Panc1 (cell line): ENCODE data around the gene AIRE.

Source experiments
- POLR2AphosphoS5 ChIP-seq: IDR thresholded peaks from 2 replicates; pipeline ENCODE4 v1.6.1; 2012; ENCODE audit warnings: mild to moderate bottlenecking, low read depth, low read length, moderate library complexity
- SIN3A ChIP-seq: IDR thresholded peaks from 2 replicates; pipeline ENCODE4 v1.6.1; 2012; ENCODE audit warnings: low read depth, mild to moderate bottlenecking, low read length, moderate library complexity, borderline replicate concordance; ENCODE audit not compliant: insufficient read depth
- TCF7L2 ChIP-seq: IDR thresholded peaks from 2 replicates; pipeline ENCODE4 v1.6.1; 2011; ENCODE audit warnings: mild to moderate bottlenecking, low read depth, low read length, inconsistent platforms
- TF ChIP-seq, protein P1 (sequence below), 2 experiments: IDR thresholded peaks; 2 replicates each; pipeline ENCODE4 v1.6.1; 2011 to 2012; ENCODE audit warnings: low read depth in 2 of 2, control low read depth in 1 of 2, low read length in 1 of 2, mild to moderate bottlenecking in 1 of 2, moderate library complexity in 1 of 2; ENCODE audit not compliant: insufficient read depth in 1 of 2
- TF ChIP-seq, protein P2 (sequence below): fragments of 450-650 bp; IDR thresholded peaks from 2 replicates; pipeline ENCODE4 v1.5.1; 2017; ENCODE audit warnings: mild to moderate bottlenecking

DNA sequence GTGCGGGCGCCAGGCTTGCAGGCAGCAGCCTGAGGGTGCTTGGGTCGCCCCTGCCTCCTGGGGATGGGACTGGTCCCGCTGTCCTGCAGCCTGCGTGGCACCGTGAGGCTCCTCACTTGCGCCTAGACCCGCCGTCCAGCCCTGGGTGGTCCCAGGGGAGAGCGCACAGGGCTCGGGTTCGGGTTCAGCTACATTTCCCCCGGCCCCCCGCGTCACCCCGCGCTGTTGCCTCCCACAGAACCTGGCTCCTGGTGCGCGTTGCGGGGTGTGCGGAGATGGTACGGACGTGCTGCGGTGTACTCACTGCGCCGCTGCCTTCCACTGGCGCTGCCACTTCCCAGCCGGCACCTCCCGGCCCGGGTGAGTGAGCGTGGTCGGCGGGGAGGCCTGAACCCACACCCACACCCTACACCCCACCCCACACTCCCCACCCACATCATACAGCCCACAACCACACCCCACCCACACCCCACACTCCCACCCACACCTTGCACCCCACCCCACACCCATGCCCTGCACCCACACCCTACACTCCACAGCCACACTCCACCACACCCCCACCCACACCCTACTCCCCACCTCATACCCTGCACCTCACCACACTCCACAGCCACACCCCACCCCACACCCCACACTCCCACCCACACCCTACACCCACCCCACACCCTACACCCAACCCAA, 8.0 kb downstream of the AIRE start:
- TF ChIP-seq POLR2AphosphoS5 (no peak), SIN3A (no peak), TCF7L2 (no peak)
- TF ChIP-seq, protein P1, sequence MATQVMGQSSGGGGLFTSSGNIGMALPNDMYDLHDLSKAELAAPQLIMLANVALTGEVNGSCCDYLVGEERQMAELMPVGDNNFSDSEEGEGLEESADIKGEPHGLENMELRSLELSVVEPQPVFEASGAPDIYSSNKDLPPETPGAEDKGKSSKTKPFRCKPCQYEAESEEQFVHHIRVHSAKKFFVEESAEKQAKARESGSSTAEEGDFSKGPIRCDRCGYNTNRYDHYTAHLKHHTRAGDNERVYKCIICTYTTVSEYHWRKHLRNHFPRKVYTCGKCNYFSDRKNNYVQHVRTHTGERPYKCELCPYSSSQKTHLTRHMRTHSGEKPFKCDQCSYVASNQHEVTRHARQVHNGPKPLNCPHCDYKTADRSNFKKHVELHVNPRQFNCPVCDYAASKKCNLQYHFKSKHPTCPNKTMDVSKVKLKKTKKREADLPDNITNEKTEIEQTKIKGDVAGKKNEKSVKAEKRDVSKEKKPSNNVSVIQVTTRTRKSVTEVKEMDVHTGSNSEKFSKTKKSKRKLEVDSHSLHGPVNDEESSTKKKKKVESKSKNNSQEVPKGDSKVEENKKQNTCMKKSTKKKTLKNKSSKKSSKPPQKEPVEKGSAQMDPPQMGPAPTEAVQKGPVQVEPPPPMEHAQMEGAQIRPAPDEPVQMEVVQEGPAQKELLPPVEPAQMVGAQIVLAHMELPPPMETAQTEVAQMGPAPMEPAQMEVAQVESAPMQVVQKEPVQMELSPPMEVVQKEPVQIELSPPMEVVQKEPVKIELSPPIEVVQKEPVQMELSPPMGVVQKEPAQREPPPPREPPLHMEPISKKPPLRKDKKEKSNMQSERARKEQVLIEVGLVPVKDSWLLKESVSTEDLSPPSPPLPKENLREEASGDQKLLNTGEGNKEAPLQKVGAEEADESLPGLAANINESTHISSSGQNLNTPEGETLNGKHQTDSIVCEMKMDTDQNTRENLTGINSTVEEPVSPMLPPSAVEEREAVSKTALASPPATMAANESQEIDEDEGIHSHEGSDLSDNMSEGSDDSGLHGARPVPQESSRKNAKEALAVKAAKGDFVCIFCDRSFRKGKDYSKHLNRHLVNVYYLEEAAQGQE (IDR thresholded peaks at IDR 0.05; ENCODE audit: insufficient read depth in 1 of 2, low read depth in 2 of 2, low read length in 1 of 2), result no peak
- TF ChIP-seq, protein P2, sequence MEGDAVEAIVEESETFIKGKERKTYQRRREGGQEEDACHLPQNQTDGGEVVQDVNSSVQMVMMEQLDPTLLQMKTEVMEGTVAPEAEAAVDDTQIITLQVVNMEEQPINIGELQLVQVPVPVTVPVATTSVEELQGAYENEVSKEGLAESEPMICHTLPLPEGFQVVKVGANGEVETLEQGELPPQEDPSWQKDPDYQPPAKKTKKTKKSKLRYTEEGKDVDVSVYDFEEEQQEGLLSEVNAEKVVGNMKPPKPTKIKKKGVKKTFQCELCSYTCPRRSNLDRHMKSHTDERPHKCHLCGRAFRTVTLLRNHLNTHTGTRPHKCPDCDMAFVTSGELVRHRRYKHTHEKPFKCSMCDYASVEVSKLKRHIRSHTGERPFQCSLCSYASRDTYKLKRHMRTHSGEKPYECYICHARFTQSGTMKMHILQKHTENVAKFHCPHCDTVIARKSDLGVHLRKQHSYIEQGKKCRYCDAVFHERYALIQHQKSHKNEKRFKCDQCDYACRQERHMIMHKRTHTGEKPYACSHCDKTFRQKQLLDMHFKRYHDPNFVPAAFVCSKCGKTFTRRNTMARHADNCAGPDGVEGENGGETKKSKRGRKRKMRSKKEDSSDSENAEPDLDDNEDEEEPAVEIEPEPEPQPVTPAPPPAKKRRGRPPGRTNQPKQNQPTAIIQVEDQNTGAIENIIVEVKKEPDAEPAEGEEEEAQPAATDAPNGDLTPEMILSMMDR, result no peak
